H1 (cell line): ENCODE measurements around the gene SND1.

ENCODE experiments used
- CHD2 ChIP-seq: IDR thresholded peaks from 2 replicates; pipeline ENCODE4 v1.6.1; 2012; ENCODE audit warnings: low read length, improper control_type of control experiment
- HDAC2 ChIP-seq, 2 experiments: fragments of 300-600 bp in 1 of 2; sonication (generic) in 1 of 2; IDR thresholded peaks; 2 replicates each; pipeline ENCODE4 v1.6.1; 2011 to 2012; ENCODE audit warnings: low read depth in 2 of 2, low read length in 2 of 2, mild to moderate bottlenecking in 2 of 2, moderate library complexity in 2 of 2, borderline replicate concordance in 1 of 2, inconsistent platforms in 1 of 2

DNA sequence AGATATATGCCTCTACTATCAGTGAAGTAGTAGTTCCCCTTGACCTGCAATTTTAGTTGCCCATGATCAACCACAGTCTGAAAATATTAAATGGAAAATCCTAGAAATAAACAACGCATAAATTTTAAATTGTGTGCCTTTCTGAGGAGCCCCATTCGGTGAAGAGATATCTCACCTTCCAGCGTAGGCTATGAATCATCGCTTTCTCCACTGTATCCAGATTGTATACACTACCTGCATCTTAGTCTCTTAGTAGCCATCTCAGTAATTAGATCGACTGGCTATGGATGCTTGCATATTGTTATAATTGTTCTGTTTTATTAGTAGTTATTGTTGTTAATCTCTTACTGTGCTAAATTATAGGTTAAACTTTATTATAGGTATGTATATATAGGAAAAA lies 227.9 kb downstream of the SND1 start:
- TF ChIP-seq CHD2, result no peak
- no peak for TF ChIP-seq HDAC2 (IDR thresholded peaks at IDR 0.05; ENCODE audit: borderline replicate concordance in 1 of 2, low read depth in 2 of 2, low read length in 2 of 2)
